ENCODE results near the gene RPS19.
A peak's percentile ranks its signal among the peaks of the same experiment; 100 is the strongest.
"Not testable (repeated sequence)": the region's sequence is repeated elsewhere in the genome, so short reads cannot be mapped to it uniquely, and the experiment has no call there.

The RPS19 gene

GRCh38 chr19:41860419-41861115 is 512 bp downstream of the RPS19 start:
- DNase-seq (ENCODE audit: low read depth) = no peak

GRCh38 chr19:41861116-41861768 is 1.2 kb downstream of the RPS19 start:
- DNase-seq (ENCODE audit: low read depth) = no peak

- DNase-seq (ENCODE audit: low read depth) = no peak
These were observed 1.8 kb downstream of the RPS19 start for GRCh38 chr19:41861846-41862245.

- DNase-seq (ENCODE audit: low read depth) = no peak
These were observed 2.5 kb downstream of the RPS19 start for GRCh38 chr19:41862445-41862986.

GRCh38 chr19:41863209-41863931 is 3.3 kb downstream of the RPS19 start:
- no peak for DNase-seq (ENCODE audit: low read depth)

GRCh38 chr19:41864374-41864773 is 4.3 kb downstream of the RPS19 start:
- no peak for DNase-seq (ENCODE audit: low read depth)

GRCh38 chr19:41866284-41866683 is 6.2 kb downstream of the RPS19 start:
- no peak for DNase-seq (ENCODE audit: low read depth)

- no peak for DNase-seq (ENCODE audit: low read depth)
These were observed 8.3 kb downstream of the RPS19 start for GRCh38 chr19:41868120-41868988.

- no peak for DNase-seq (ENCODE audit: low read depth)
These were observed 8.9 kb downstream of the RPS19 start for GRCh38 chr19:41868989-41869300.

- DNase-seq (ENCODE audit: low read depth) = no peak
These were observed 9.4 kb downstream of the RPS19 start for GRCh38 chr19:41869374-41869955.

- no peak for DNase-seq (ENCODE audit: low read depth)
These were observed 10.4 kb downstream of the RPS19 start for GRCh38 chr19:41870401-41870873.

- peak; percentile 34 for DNase-seq (ENCODE audit: low read depth)
These were observed 11.7 kb downstream of the RPS19 start for GRCh38 chr19:41871573-41872383.

- DNase-seq (ENCODE audit: low read depth) = no peak
These were observed 12.3 kb downstream of the RPS19 start for GRCh38 chr19:41872384-41872774.

- peak; percentile 56 for DNase-seq (ENCODE audit: low read depth)
These were observed 13.0 kb downstream of the RPS19 start for GRCh38 chr19:41872775-41873647.

- DNase-seq (ENCODE audit: low read depth) = not testable (repeated sequence)
These were observed 15.9 kb downstream of the RPS19 start for GRCh38 chr19:41875973-41876372.

GRCh38 chr19:41876847-41877832 is 17.1 kb downstream of the RPS19 start, which contains the start of gene CD79A:
TSS of gene CD79A (plus strand) at chr19:41877279. CDS start at chr19:41877305, 26 bp downstream.
- DNase-seq (ENCODE audit: low read depth) = no peak

- no peak for DNase-seq (ENCODE audit: low read depth)
These were observed 18.2 kb downstream of the RPS19 start for GRCh38 chr19:41877916-41878905.

Data from T follicular helper cell (primary cell).